Kidney (tissue), 14 donors: ENCODE measurements around the gene CD53. TPM values are rescaled to one million over a fixed set of nuclear protein-coding genes. Genes with fewer than 3 reads are reported as not detected.
"Not testable (repeated sequence)": the region's sequence is repeated elsewhere in the genome, so short reads cannot be mapped to it uniquely, and the experiment has no call there.

Source experiments
- DNase-seq, 5 donors: peaks; one replicate each; pipeline ENCODE4 v3.0.0-alpha.2; 2013 to 2020
- FAIRE-seq: peaks from 2 replicates; lab custom pipeline; 2012; peaks lifted over from hg19 to GRCh38; lab: Jason Lieb, UNC
- H3K27ac ChIP-seq, 2 donors: one replicate each; pipeline ENCODE4 v1.7.0; 2013; ENCODE audit warnings: low read depth in 2 of 2, low read length in 2 of 2, inconsistent platforms in 1 of 2
- H3K27me3 ChIP-seq: one replicate; pipeline ENCODE4 v1.7.1; 2013; ENCODE audit warnings: low read length, inconsistent platforms; ENCODE audit not compliant: control insufficient read depth, insufficient read depth
- H3K36me3 ChIP-seq, 3 donors: one replicate each; pipeline versions ENCODE4 v1.7.0 to v1.7.1; 2013; ENCODE audit warnings: low read length in 3 of 3, control low read depth in 1 of 3, inconsistent platforms in 1 of 3; ENCODE audit not compliant: insufficient read depth in 3 of 3, control insufficient read depth in 2 of 3
- H3K4me1 ChIP-seq, 3 donors: one replicate each; pipeline versions ENCODE4 v1.7.0 to v1.7.1; 2013; ENCODE audit warnings: low read length in 3 of 3, inconsistent platforms in 1 of 3, low read depth in 1 of 3; ENCODE audit not compliant: control insufficient read depth in 2 of 3, insufficient read depth in 2 of 3
- H3K4me3 ChIP-seq, 3 donors: one replicate each; pipeline versions ENCODE4 v1.7.0 to v1.8.1; 2013; ENCODE audit warnings: low read length in 3 of 3, control low read depth in 1 of 3, inconsistent platforms in 1 of 3
- H3K9ac ChIP-seq, 3 donors: one replicate each; pipeline versions ENCODE4 v1.7.0 to v1.7.1; 2013; ENCODE audit warnings: low read length in 3 of 3, control low read depth in 1 of 3, inconsistent platforms in 1 of 3
- H3K9me3 ChIP-seq, 3 donors: one replicate each; pipeline versions ENCODE4 v1.7.0 to v1.7.1; 2013; ENCODE audit warnings: low read length in 3 of 3, control low read depth in 1 of 3, inconsistent platforms in 1 of 3; ENCODE audit not compliant: control insufficient read depth in 2 of 3, insufficient read depth in 1 of 3
- intact Hi-C: fragments of 100-400 bp; cut with DNase I; formaldehyde crosslinking; loops from one replicate; pipeline ENCODE4 v1.11.1; 2022
- polyA plus RNA-seq: library from polyadenylated mRNA; stranded (reverse); fragments of 350-450 nt; fragmentation: Illumina TruSeq; extraction: RNeasy Lipid Tissue Mini Kit (QIAGEN cat#74804); gene quantifications from one replicate; pipeline ENCODE4 v1.2.3, GENCODE V29; 2014; ENCODE audit warnings: low read depth, low replicate concordance; ENCODE audit not compliant: insufficient read depth
- total RNA-seq: library from RNA; stranded (reverse); fragmentation: NEBNext Ultra II Directional; extraction: Animal tissue kit (Norgen Biotek cat#: 25700); gene quantifications from one replicate; pipeline ENCODE4 v1.2.1, GENCODE V29; 2021
- TF ChIP-seq, protein P1 (sequence below): IDR thresholded peaks from 3 replicates; pipeline ENCODE4 v1.5.1; 2012; ENCODE audit warnings: mild to moderate bottlenecking, moderate library complexity, borderline replicate concordance; ENCODE audit not compliant: insufficient read depth; ENCODE audit errors: extremely low read depth
- donor health status: control.
- donor health status: control.
- donor health status: control.
- donor health status: control.
- donor health status: control.
- donor health status: DM: yes; HTN: yes; CAD: no.
- donor health status: Normal renal cell carcinoma (clear cell type).

Gene CD53
- total and polyA plus RNA-seq, 2 donors from 2014 or later: 10.7 to 70.9 TPM

DNA sequence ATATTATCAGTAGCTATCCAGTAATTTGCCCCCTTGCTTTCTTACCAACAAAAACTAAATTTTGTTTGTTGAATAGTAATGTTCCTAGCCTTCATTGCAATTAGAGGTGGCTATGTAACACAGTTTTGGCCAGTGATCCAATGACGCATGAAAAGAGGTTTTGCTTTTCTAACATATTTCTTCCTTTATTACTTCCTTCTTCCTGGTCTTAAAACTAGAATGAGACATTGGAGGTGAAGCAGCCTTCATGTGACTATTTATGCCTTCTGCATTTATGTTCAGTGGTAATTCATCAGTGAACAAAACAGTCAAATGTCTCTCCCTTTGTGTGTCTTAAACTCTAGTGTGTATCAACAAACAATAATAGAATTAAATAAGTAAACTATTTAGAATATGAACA lies 55.2 kb downstream of the CD53 start:
- H3K4me3 ChIP-seq: no peak overlapping the region
- TF ChIP-seq, protein P1, sequence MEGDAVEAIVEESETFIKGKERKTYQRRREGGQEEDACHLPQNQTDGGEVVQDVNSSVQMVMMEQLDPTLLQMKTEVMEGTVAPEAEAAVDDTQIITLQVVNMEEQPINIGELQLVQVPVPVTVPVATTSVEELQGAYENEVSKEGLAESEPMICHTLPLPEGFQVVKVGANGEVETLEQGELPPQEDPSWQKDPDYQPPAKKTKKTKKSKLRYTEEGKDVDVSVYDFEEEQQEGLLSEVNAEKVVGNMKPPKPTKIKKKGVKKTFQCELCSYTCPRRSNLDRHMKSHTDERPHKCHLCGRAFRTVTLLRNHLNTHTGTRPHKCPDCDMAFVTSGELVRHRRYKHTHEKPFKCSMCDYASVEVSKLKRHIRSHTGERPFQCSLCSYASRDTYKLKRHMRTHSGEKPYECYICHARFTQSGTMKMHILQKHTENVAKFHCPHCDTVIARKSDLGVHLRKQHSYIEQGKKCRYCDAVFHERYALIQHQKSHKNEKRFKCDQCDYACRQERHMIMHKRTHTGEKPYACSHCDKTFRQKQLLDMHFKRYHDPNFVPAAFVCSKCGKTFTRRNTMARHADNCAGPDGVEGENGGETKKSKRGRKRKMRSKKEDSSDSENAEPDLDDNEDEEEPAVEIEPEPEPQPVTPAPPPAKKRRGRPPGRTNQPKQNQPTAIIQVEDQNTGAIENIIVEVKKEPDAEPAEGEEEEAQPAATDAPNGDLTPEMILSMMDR: no peak
- H3K36me3 ChIP-seq: no peaks in the 10 kb centered on the region
- intact Hi-C loops: no loop called here
- no peak overlapping the region for H3K27ac ChIP-seq
- H3K9me3 ChIP-seq: peaks cover 0 to 6% (median 0%) of the 10 kb centered on the region in 3 donors
- FAIRE-seq: no peak
- no peak for DNase-seq
- H3K27me3 ChIP-seq: no peaks in the 10 kb centered on the region
- no peaks in the 10 kb centered on the region for H3K4me1 ChIP-seq
- H3K9ac ChIP-seq: no peak overlapping the region

DNA sequence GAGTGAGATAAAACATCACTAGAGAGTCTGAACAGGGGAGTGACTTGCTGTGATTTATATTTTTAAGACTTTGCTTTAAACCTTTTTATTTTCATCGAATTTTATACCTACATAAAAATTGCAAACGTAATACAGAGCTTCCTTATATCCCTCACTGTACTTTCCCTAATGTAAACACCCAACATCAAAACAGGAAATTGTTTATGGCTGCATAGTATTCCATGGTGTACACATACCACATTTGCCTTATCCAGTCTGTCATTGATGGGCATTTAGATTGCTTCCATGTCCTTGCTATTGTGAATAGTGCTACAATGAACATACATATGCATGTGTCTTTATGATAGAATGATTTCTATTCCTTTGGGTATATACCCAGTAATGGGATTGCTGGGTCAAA lies 56.0 kb downstream of the CD53 start:
- intact Hi-C loops: no loop called here
- H3K27ac ChIP-seq: no peak overlapping the region
- H3K27me3 ChIP-seq: no peaks in the 10 kb centered on the region
- TF ChIP-seq, protein P1: no peak
- H3K36me3 ChIP-seq: no peaks in the 10 kb centered on the region
- H3K9ac ChIP-seq: no peak overlapping the region
- no peaks in the 10 kb centered on the region for H3K4me1 ChIP-seq
- no peak for FAIRE-seq
- no peak overlapping the region for H3K4me3 ChIP-seq
- peaks cover 0 to 6% (median 0%) of the 10 kb centered on the region in 3 donors for H3K9me3 ChIP-seq
- DNase-seq: no peak

DNA sequence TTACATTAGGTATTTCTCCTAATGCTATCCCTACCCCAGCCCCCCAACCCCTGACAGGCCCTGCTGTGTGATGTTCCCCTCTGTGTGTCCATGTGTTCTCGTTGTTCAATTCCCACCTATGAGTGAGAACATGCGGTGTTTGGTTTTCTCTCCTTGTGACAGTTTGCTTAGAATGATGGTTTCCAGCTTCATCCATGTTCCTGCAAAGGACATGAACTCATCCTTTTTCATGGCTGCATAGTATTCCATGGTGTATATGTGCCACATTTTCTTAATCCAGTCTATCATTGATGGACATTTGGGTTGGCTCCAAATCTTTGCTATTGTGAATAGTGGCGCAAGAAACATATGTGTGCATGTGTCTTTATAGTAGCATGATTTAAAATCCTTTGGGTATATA lies 58.1 kb downstream of the CD53 start:
- DNase-seq, H3K9ac ChIP-seq, H3K27me3 ChIP-seq, H3K4me3 ChIP-seq, H3K4me1 ChIP-seq, intact Hi-C loops, H3K9me3 ChIP-seq, H3K27ac ChIP-seq, FAIRE-seq, H3K36me3 ChIP-seq: not testable (repeated sequence)

DNA sequence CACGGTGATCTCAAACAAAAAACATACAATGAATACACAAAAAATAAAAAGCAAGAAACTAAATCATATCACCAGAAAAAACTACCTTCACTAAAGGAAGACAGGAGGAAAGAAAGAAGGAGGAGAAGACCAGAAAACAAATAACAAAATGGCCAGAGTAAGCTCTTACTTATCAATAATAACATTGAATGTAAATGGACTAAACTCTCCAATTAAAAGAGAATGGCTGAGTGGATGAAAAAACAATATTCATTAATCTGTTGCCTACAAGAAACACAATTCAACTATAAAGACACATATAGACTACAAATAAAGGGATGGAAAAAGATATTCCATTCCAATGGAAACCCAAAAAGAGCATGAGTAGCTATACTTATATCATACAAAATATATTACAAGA lies 63.6 kb downstream of the CD53 start:
- no peak for DNase-seq
- H3K36me3 ChIP-seq: no peaks in the 10 kb centered on the region
- no peak for FAIRE-seq
- no peaks in the 10 kb centered on the region for H3K27me3 ChIP-seq
- H3K4me3 ChIP-seq: no peak overlapping the region
- TF ChIP-seq, protein P1: no peak
- no peak overlapping the region for H3K9ac ChIP-seq
- peaks cover 0 to 13% (median 0%) of the 10 kb centered on the region in 3 donors for H3K9me3 ChIP-seq
- H3K27ac ChIP-seq: no peak overlapping the region
- H3K4me1 ChIP-seq: no peaks in the 10 kb centered on the region
- intact Hi-C loops: no loop called here
